Spleen (tissue), 11 donors: ENCODE measurements around the gene FAAP100. TPM values are rescaled to one million over a fixed set of nuclear protein-coding genes. Genes with fewer than 3 reads are reported as not detected.
"Not testable (repeated sequence)": the region's sequence is repeated elsewhere in the genome, so short reads cannot be mapped to it uniquely, and the experiment has no call there.

ENCODE experiments used
- DNase-seq: peaks from one replicate; pipeline ENCODE4 v3.0.0-alpha.2; 2020
- H3K27ac ChIP-seq, 8 donors: fragments of 200-600 bp; sonication (generic) in 7 of 8; 1 replicate in 4 of 8; 2 replicates in 4 of 8; pipeline versions ENCODE4 v1.5.0 to v1.8.0; 2016 to 2021; ENCODE audit warnings: inconsistent platforms in 4 of 8, mild to moderate bottlenecking in 4 of 8, moderate library complexity in 1 of 8
- H3K27me3 ChIP-seq, 7 donors: fragments of 200-600 bp; sonication (generic) in 6 of 7; replicated peaks in 1 of 7; 1 replicate in 4 of 7; 2 replicates in 3 of 7; pipeline versions ENCODE4 v1.5.0 to v1.8.0; 2016 to 2021; ENCODE audit warnings: inconsistent platforms in 3 of 7, mild to moderate bottlenecking in 1 of 7
- H3K36me3 ChIP-seq, 6 donors: fragments of 200-600 bp; sonication (generic) in 5 of 6; 1 replicate in 4 of 6; 2 replicates in 2 of 6; pipeline versions ENCODE4 v1.5.0 to v1.8.0; 2016 to 2021; ENCODE audit warnings: inconsistent platforms in 2 of 6
- H3K4me1 ChIP-seq, 6 donors: fragments of 200-600 bp; sonication (generic) in 5 of 6; 1 replicate in 3 of 6; 2 replicates in 3 of 6; pipeline versions ENCODE4 v1.5.0 to v1.8.0; 2016 to 2021; ENCODE audit warnings: inconsistent platforms in 3 of 6
- H3K4me3 ChIP-seq, 8 donors: fragments of 200-600 bp; sonication (generic) in 7 of 8; 1 replicate in 4 of 8; 2 replicates in 4 of 8; pipeline versions ENCODE4 v1.5.0 to v1.8.0; 2016 to 2021; ENCODE audit warnings: inconsistent platforms in 4 of 8, mild to moderate bottlenecking in 4 of 8, moderate library complexity in 2 of 8
- H3K9me3 ChIP-seq, 8 donors: fragments of 200-600 bp; sonication (generic) in 7 of 8; 1 replicate in 4 of 8; 2 replicates in 4 of 8; pipeline versions ENCODE4 v1.5.0 to v1.8.0; 2016 to 2021; ENCODE audit warnings: inconsistent platforms in 4 of 8
- CTCF ChIP-seq, 11 experiments: fragments of 200-600 bp in 7 of 11; fragments of 450-650 bp in 4 of 11; sonication (generic) in 4 of 11; IDR thresholded peaks in 8 of 11; conservative IDR thresholded peaks in 3 of 11; 1 replicate in 7 of 11; 2 replicates in 4 of 11; pipeline versions ENCODE4 v1.4.0 to v1.8.0; 2016 to 2021; ENCODE audit warnings: antibody characterized with exemption in 11 of 11, inconsistent platforms in 4 of 11, mild to moderate bottlenecking in 1 of 11
- POLR2A ChIP-seq, 3 donors: fragments of 450-650 bp; IDR thresholded peaks; one replicate each; pipeline ENCODE4 v1.5.1; 2017; ENCODE audit warnings: antibody characterized with exemption in 3 of 3, mild to moderate bottlenecking in 1 of 3
- POLR2AphosphoS5 ChIP-seq, 3 donors: sonication (generic); formaldehyde crosslinking; IDR thresholded peaks; one replicate each; pipeline ENCODE4 v1.5.1; 2017; ENCODE audit warnings: antibody characterized with exemption in 3 of 3
- WGBS, 5 donors: extraction: QIAGEN DNeasy Blood & Tissue Kit in 3 of 5; methylation state at CpG; one replicate each; pipeline versions ENCODE4 v1.1.5 to v1.1.7; 2013 to 2018; 5-methylcytosine and 5-hydroxymethylcytosine counted together
- intact Hi-C: fragments of 100-400 bp; cut with DNase I; formaldehyde crosslinking; loops from one replicate; pipeline ENCODE4 v1.15.0; 2023; ENCODE audit warnings: low total_unique reads
- polyA plus RNA-seq, 3 donors: library from polyadenylated mRNA; stranded (reverse); fragments of 200-250 nt; gene quantifications; one replicate each; pipeline ENCODE4 v1.2.1, GENCODE V29; 2013
- total RNA-seq, 7 donors: library from RNA; depleted of rRNA in 3 of 7; stranded (reverse); fragments of >200 nt in 3 of 7; fragmentation: NEBNext Ultra II Directional in 4 of 7; extraction: Animal tissue kit (Norgen Biotek cat#: 25700) in 4 of 7; gene quantifications; one replicate each; pipeline versions ENCODE4 v1.1.0 to v1.2.1, GENCODE V29; 2016 to 2021
- donor health status: healthy with polysubstance abuse.
- donor health status: DM: no; HTN: no; CAD: no; lungs with moderate emphysema.
- donor health status: DM: no; HTN: no; CAD: no.
- donor health status: Bipolar disorder and iron deficiency.
- donor health status: healthy.
- donor health status: DM: no; HTN: no; CAD: no.
- donor health status: DM: yes; HTN: yes; CAD: no.

Gene FAAP100
- total and polyA plus RNA-seq, 10 donors = 32.2 to 77.2 (median 50.9) TPM

- Histone ChIP-seq H3K9me3 (no peaks in the 10 kb centered on the region), H3K27me3 (no peaks in the 10 kb centered on the region), H3K36me3 (peaks cover 8 to 100% (median 90%) of the 10 kb centered on the region in 6 donors), H3K4me3 (no peak overlapping the region), H3K4me1 (no peaks in the 10 kb centered on the region), H3K27ac (no peak overlapping the region)
- DNase-seq = no peak
- WGBS, 5 donors = 82 to 97% (median 92%) methylated on average over 4 of the region's 4 CpGs
- intact Hi-C loops = no loop called here
- TF ChIP-seq POLR2A (IDR thresholded peaks at IDR 0.05) = no peak
- TF ChIP-seq POLR2AphosphoS5 (IDR thresholded peaks at IDR 0.05) = no peak
Measured at GRCh38 chr17:81586096-81586495, 33.9 kb upstream of the FAAP100 start.

- DNase-seq, H3K27me3 ChIP-seq, intact Hi-C loops, H3K4me3 ChIP-seq, H3K27ac ChIP-seq, H3K9me3 ChIP-seq, H3K4me1 ChIP-seq: not testable (repeated sequence)
- peaks cover 8 to 100% (median 83%) of the 10 kb centered on the region in 6 donors for H3K36me3 ChIP-seq
- WGBS, 5 donors = 93 to 98% (median 97%) methylated on average over 13 to 14 of the region's 14 CpGs
Measured at GRCh38 chr17:81584771-81585170, 32.6 kb upstream of the FAAP100 start.

- Histone ChIP-seq H3K27me3 (no peaks in the 10 kb centered on the region), H3K9me3 (no peaks in the 10 kb centered on the region), H3K4me3 (no peak overlapping the region), H3K36me3 (peaks cover 7 to 100% (median 75%) of the 10 kb centered on the region in 6 donors), H3K4me1 (peaks cover 0 to 12% (median 0%) of the 10 kb centered on the region in 6 donors), H3K27ac (no peak overlapping the region)
- WGBS, 5 donors = 92 to 96% (median 95%) methylated on average over 6 of the region's 6 CpGs
- intact Hi-C loops = no loop called here
- TF ChIP-seq POLR2AphosphoS5 (IDR thresholded peaks at IDR 0.05) = no peak
- TF ChIP-seq CTCF (IDR thresholded peaks at IDR 0.05 in 8 of 11, conservative IDR thresholded peaks at IDR 0.05 in 3 of 11) = no peak
- no peak for TF ChIP-seq POLR2A (IDR thresholded peaks at IDR 0.05)
- no peak for DNase-seq
Measured at GRCh38 chr17:81583589-81584342, 31.6 kb upstream of the FAAP100 start.

DNA sequence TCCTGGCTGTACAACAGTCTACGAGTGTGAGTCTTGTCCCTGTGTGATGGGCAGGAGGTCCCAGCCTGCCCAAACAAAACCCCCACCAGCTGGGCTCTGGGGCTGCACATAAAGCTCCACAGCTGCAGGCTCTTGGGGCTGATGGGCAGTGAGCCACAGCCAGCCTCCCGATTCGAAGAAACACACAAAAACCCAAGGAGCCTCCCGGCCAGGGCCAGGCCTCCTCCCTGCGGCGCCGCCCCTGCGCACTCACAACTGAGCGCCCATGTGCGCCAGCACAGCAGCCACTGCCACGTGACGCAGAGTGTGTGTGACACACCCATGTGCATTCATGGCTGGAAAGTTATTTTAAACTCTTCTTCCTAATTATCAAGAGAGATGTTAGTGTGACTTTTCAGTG, 30.6 kb upstream of the FAAP100 start:
- H3K27ac ChIP-seq = no peak overlapping the region
- no peak for DNase-seq
- no peak for TF ChIP-seq CTCF (IDR thresholded peaks at IDR 0.05 in 8 of 11, conservative IDR thresholded peaks at IDR 0.05 in 3 of 11)
- no peak for TF ChIP-seq POLR2A (IDR thresholded peaks at IDR 0.05)
- peak in 1 of 3 donors; percentile 62 for TF ChIP-seq POLR2AphosphoS5 (IDR thresholded peaks at IDR 0.05)
- H3K27me3 ChIP-seq = no peaks in the 10 kb centered on the region
- no peak overlapping the region for H3K4me3 ChIP-seq
- H3K36me3 ChIP-seq = peaks cover 3 to 100% (median 69%) of the 10 kb centered on the region in 6 donors
- no peaks in the 10 kb centered on the region for H3K9me3 ChIP-seq
- intact Hi-C loops = no loop called here
- H3K4me1 ChIP-seq = peaks cover 0 to 22% (median 4%) of the 10 kb centered on the region in 6 donors
- 84 to 95% (median 91%) methylated on average over 12 of the region's 12 CpGs for WGBS, 5 donors

DNA sequence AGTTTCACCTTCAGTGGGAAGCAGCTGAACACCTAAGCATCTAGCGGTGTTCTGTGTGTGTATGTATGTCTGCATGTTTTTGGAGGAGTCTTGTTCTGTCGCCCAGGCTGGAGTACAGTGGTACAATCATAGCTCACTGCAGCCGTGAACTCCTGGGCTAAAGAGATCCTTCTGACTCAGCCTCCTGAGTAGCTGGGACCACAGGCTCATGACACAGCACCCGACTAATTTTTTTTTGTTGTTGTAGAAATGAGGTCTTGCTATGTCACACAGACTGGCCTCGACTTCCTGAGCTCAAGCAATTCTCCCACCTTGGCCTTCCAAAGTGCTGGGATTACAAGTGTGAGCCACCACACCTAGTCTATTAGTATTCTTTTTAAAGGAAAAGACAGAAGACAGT, 30.2 kb upstream of the FAAP100 start:
- no peaks in the 10 kb centered on the region for H3K9me3 ChIP-seq
- no peak overlapping the region for H3K27ac ChIP-seq
- H3K27me3 ChIP-seq = no peaks in the 10 kb centered on the region
- peaks cover 0 to 27% (median 7%) of the 10 kb centered on the region in 6 donors for H3K4me1 ChIP-seq
- no peak overlapping the region for H3K4me3 ChIP-seq
- intact Hi-C loops = no loop called here
- DNase-seq = no peak
- 85 to 96% (median 93%) methylated on average over 5 of the region's 5 CpGs for WGBS, 5 donors
- TF ChIP-seq POLR2AphosphoS5 (IDR thresholded peaks at IDR 0.05) (no peak), POLR2A (IDR thresholded peaks at IDR 0.05) (no peak), CTCF (IDR thresholded peaks at IDR 0.05 in 8 of 11, conservative IDR thresholded peaks at IDR 0.05 in 3 of 11) (no peak)
- peaks cover 3 to 100% (median 66%) of the 10 kb centered on the region in 6 donors for H3K36me3 ChIP-seq
